ENCODE data around the gene HAUS3.

DNA sequence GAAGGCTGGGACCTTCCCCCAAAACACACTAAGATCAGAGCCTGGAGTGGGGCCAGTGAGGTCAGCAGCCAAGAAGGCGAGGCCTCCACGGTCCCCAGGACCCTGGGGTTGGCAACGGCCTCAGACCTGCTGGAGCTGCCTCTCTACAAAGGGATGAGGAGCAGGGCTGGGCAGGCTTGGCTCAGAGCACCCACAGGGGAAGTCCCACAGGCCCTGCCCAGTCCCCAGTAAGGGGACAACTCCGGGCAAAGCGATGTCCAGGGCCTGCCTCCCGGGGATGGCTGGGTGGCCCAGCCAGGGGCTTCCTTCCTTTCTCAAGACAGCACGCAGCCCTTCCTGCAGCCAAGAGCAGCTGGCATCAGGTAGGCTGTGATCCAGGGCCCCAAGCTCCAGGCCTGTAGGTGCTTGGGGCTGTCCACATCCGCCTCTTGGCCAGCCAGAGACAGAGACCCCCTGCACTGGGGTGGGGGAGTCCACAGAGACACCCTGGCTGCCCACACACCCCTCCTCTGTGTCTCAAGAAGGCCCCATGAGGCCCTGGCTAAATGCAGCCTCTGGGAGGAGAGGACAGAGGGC, 14.3 kb upstream of the HAUS3 start:
- TF ChIP-seq, protein P1, sequence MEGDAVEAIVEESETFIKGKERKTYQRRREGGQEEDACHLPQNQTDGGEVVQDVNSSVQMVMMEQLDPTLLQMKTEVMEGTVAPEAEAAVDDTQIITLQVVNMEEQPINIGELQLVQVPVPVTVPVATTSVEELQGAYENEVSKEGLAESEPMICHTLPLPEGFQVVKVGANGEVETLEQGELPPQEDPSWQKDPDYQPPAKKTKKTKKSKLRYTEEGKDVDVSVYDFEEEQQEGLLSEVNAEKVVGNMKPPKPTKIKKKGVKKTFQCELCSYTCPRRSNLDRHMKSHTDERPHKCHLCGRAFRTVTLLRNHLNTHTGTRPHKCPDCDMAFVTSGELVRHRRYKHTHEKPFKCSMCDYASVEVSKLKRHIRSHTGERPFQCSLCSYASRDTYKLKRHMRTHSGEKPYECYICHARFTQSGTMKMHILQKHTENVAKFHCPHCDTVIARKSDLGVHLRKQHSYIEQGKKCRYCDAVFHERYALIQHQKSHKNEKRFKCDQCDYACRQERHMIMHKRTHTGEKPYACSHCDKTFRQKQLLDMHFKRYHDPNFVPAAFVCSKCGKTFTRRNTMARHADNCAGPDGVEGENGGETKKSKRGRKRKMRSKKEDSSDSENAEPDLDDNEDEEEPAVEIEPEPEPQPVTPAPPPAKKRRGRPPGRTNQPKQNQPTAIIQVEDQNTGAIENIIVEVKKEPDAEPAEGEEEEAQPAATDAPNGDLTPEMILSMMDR (IDR thresholded peaks at IDR 0.05) = no peak
- TF ChIP-seq POLR2A (IDR thresholded peaks at IDR 0.05; ENCODE audit: low read depth) = no peak
